COLO668 (cell line): ENCODE results near the gene NEMF.
"Not testable (repeated sequence)": the region's sequence is repeated elsewhere in the genome, so short reads cannot be mapped to it uniquely, and the experiment has no call there.

ENCODE experiments used
- DNase-seq: peaks from one replicate; lab custom pipeline; 2025; ENCODE audit not compliant: unreplicated experiment; lab: John Stamatoyannopoulos, UW

Gene NEMF

GRCh38 chr14:49852301-49853157, at the start of gene NEMF:
NEMF (minus strand) TSS chr14:49852788; CDS start chr14:49852753, 35 bp downstream.
- DNase-seq, result peak; percentile 92

- DNase-seq, result no peak
Measured at GRCh38 chr14:49900973-49901372, 48.4 kb upstream of the NEMF start.

- no peak for DNase-seq
Measured at GRCh38 chr14:49898485-49898884, 45.9 kb upstream of the NEMF start.

GRCh38 chr14:49897965-49898364, 45.4 kb upstream of the NEMF start:
- DNase-seq, result no peak

- no peak for DNase-seq
Measured at GRCh38 chr14:49897414-49897813, 44.8 kb upstream of the NEMF start.

GRCh38 chr14:49896966-49897365, 44.4 kb upstream of the NEMF start:
- DNase-seq, result no peak

- DNase-seq, result not testable (repeated sequence)
Measured at GRCh38 chr14:49896272-49896671, 43.7 kb upstream of the NEMF start.

- DNase-seq, result no peak
Measured at GRCh38 chr14:49895480-49895879, 42.9 kb upstream of the NEMF start.

- DNase-seq, result not testable (repeated sequence)
Measured at GRCh38 chr14:49894214-49895107, 41.9 kb upstream of the NEMF start.

GRCh38 chr14:49893309-49894213, 41.0 kb upstream of the NEMF start:
- DNase-seq, result peak; percentile 84

- DNase-seq, result peak; percentile 100
Measured at GRCh38 chr14:49892636-49893308, 40.2 kb upstream of the NEMF start, which contains the start of gene ARF6. ARF6 (plus strand) TSS chr14:49893082; CDS start chr14:49893737, 655 bp downstream.

GRCh38 chr14:49892301-49892635, 39.7 kb upstream of the NEMF start:
- peak; percentile 76 for DNase-seq

GRCh38 chr14:49888293-49888692, 35.7 kb upstream of the NEMF start:
- DNase-seq, result no peak

GRCh38 chr14:49886523-49886922, 33.9 kb upstream of the NEMF start:
- DNase-seq, result no peak

GRCh38 chr14:49882826-49883694, 30.5 kb upstream of the NEMF start:
- no peak for DNase-seq

GRCh38 chr14:49881350-49882001, 28.9 kb upstream of the NEMF start:
- DNase-seq, result no peak

- DNase-seq, result no peak
Measured at GRCh38 chr14:49880267-49881064, 27.9 kb upstream of the NEMF start.

- peak; percentile 43 for DNase-seq
Measured at GRCh38 chr14:49879646-49880204, 27.1 kb upstream of the NEMF start.
